WTC11 (cell line): Measurements from ENCODE around the gene RBM47.
"Not testable (repeated sequence)": the region's sequence is repeated elsewhere in the genome, so short reads cannot be mapped to it uniquely, and the experiment has no call there.

ENCODE experiments used
- TEAD4 ChIP-seq: sonication (generic); formaldehyde crosslinking; IDR thresholded peaks from 2 replicates; pipeline ENCODE4 v1.8.0; 2022; ENCODE audit warnings: mild to moderate bottlenecking, missing genetic modification reagents
- TF ChIP-seq, protein P1 (sequence below): sonication (generic); formaldehyde crosslinking; IDR thresholded peaks from 2 replicates; pipeline ENCODE4 v1.8.0; 2023; ENCODE audit warnings: mild to moderate bottlenecking, missing genetic modification reagents
- TF ChIP-seq, protein P2 (sequence below): fragments of 200-600 bp; IDR thresholded peaks from 2 replicates; pipeline ENCODE4 v1.8.0; 2022; ENCODE audit warnings: antibody characterized with exemption
- TF ChIP-seq, protein P3 (sequence below): sonication (generic); formaldehyde crosslinking; IDR thresholded peaks from 2 replicates; pipeline ENCODE4 v1.8.1; 2023; ENCODE audit warnings: mild to moderate bottlenecking, missing genetic modification reagents, moderate library complexity
- TF ChIP-seq, protein P4 (sequence below): sonication (generic); formaldehyde crosslinking; IDR thresholded peaks from 2 replicates; pipeline ENCODE4 v1.8.1; 2022; ENCODE audit warnings: mild to moderate bottlenecking, moderate library complexity, missing genetic modification reagents

DNA sequence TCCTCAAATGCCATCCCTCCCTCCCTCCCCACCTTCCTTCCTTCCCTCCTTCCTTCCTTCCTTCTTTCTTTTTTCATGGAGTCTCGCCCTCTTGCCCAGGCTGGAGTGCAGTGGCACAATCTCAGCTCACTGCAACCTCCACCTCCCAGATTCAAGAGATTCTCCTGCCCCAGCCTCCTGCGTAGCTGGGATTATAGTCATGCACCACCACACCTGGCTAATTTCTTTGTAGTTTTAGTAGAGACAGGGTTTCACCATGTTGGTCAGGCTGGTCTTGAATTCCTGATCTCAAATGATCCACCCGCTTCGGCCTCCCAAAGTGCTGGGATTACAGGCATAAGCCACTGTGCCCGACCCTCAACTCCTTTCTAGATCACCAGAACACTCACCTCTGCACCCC, 112.6 kb downstream of the RBM47 start:
- TF ChIP-seq, protein P1, sequence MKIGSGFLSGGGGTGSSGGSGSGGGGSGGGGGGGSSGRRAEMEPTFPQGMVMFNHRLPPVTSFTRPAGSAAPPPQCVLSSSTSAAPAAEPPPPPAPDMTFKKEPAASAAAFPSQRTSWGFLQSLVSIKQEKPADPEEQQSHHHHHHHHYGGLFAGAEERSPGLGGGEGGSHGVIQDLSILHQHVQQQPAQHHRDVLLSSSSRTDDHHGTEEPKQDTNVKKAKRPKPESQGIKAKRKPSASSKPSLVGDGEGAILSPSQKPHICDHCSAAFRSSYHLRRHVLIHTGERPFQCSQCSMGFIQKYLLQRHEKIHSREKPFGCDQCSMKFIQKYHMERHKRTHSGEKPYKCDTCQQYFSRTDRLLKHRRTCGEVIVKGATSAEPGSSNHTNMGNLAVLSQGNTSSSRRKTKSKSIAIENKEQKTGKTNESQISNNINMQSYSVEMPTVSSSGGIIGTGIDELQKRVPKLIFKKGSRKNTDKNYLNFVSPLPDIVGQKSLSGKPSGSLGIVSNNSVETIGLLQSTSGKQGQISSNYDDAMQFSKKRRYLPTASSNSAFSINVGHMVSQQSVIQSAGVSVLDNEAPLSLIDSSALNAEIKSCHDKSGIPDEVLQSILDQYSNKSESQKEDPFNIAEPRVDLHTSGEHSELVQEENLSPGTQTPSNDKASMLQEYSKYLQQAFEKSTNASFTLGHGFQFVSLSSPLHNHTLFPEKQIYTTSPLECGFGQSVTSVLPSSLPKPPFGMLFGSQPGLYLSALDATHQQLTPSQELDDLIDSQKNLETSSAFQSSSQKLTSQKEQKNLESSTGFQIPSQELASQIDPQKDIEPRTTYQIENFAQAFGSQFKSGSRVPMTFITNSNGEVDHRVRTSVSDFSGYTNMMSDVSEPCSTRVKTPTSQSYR (CRISPR knock-in tag), result not testable (repeated sequence)
- TF ChIP-seq, protein P2, sequence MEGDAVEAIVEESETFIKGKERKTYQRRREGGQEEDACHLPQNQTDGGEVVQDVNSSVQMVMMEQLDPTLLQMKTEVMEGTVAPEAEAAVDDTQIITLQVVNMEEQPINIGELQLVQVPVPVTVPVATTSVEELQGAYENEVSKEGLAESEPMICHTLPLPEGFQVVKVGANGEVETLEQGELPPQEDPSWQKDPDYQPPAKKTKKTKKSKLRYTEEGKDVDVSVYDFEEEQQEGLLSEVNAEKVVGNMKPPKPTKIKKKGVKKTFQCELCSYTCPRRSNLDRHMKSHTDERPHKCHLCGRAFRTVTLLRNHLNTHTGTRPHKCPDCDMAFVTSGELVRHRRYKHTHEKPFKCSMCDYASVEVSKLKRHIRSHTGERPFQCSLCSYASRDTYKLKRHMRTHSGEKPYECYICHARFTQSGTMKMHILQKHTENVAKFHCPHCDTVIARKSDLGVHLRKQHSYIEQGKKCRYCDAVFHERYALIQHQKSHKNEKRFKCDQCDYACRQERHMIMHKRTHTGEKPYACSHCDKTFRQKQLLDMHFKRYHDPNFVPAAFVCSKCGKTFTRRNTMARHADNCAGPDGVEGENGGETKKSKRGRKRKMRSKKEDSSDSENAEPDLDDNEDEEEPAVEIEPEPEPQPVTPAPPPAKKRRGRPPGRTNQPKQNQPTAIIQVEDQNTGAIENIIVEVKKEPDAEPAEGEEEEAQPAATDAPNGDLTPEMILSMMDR, result not testable (repeated sequence)
- TF ChIP-seq, protein P3, sequence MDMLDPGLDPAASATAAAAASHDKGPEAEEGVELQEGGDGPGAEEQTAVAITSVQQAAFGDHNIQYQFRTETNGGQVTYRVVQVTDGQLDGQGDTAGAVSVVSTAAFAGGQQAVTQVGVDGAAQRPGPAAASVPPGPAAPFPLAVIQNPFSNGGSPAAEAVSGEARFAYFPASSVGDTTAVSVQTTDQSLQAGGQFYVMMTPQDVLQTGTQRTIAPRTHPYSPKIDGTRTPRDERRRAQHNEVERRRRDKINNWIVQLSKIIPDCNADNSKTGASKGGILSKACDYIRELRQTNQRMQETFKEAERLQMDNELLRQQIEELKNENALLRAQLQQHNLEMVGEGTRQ, result not testable (repeated sequence)
- TF ChIP-seq, protein P4, sequence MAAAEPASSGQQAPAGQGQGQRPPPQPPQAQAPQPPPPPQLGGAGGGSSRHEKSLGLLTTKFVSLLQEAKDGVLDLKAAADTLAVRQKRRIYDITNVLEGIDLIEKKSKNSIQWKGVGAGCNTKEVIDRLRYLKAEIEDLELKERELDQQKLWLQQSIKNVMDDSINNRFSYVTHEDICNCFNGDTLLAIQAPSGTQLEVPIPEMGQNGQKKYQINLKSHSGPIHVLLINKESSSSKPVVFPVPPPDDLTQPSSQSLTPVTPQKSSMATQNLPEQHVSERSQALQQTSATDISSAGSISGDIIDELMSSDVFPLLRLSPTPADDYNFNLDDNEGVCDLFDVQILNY (CRISPR knock-in tag), result not testable (repeated sequence)
- TF ChIP-seq TEAD4 (CRISPR knock-in tag), result not testable (repeated sequence)
